ENCODE results near the gene PLEKHG4B.

PLEKHG4B gene

GRCh38 chr5:107526-107925 lies 15.6 kb downstream of the PLEKHG4B start:
- H3K4me2 ChIP-seq (ENCODE audit: insufficient read depth, low read length): no peak overlapping the region
- H3K27ac ChIP-seq (ENCODE audit: low read length): no peak overlapping the region
- H3K4me1 ChIP-seq (ENCODE audit: insufficient read depth, low read length): no peaks in the 10 kb centered on the region
- H3K9me3 ChIP-seq (ENCODE audit: insufficient read depth, low read length, severe bottlenecking): no peaks in the 10 kb centered on the region
- TF ChIP-seq CTCF (IDR thresholded peaks at IDR 0.05; ENCODE audit: borderline replicate concordance, extremely low read depth, low read length, poor library complexity, severe bottlenecking) (no peak), EZH2 (IDR thresholded peaks at IDR 0.05; ENCODE audit: borderline replicate concordance, low read depth, low read length, severe bottlenecking) (no peak)
- no peak overlapping the region for H3K9ac ChIP-seq (ENCODE audit: low read depth, low read length)
- DNase-seq (no peak), ATAC-seq (ENCODE audit: insufficient read depth, low read depth) (no peak)
- no peaks in the 10 kb centered on the region for H3K36me3 ChIP-seq (ENCODE audit: insufficient read depth, low read length)
- 0 out of 2 replicates have a peak, but pooled peaks cover 3% of the 10 kb centered on the region for H4K20me1 ChIP-seq (ENCODE audit: insufficient read depth, low read length)
- H3K27me3 ChIP-seq (ENCODE audit: insufficient read depth, low read length, poor library complexity): peaks cover 19% of the 10 kb centered on the region
- no peak overlapping the region for H3K4me3 ChIP-seq (ENCODE audit: low read depth in 1 of 2, low read length in 2 of 2)
- H3K79me2 ChIP-seq (ENCODE audit: insufficient read depth, low read length): no peaks in the 10 kb centered on the region
- H2AFZ ChIP-seq (ENCODE audit: low read depth, low read length): no peak overlapping the region

- DNase-seq (no peak), ATAC-seq (ENCODE audit: insufficient read depth, low read depth) (no peak)
- Histone ChIP-seq H4K20me1 (ENCODE audit: insufficient read depth, low read length) (0 out of 2 replicates have a peak, but pooled peaks cover 3% of the 10 kb centered on the region), H3K9me3 (ENCODE audit: insufficient read depth, low read length, severe bottlenecking) (no peaks in the 10 kb centered on the region), H3K27ac (ENCODE audit: low read length) (no peak overlapping the region), H3K4me2 (ENCODE audit: insufficient read depth, low read length) (no peak overlapping the region), H3K4me3 (ENCODE audit: low read depth in 1 of 2, low read length in 2 of 2) (no peak overlapping the region), H3K4me1 (ENCODE audit: insufficient read depth, low read length) (no peaks in the 10 kb centered on the region), H3K79me2 (ENCODE audit: insufficient read depth, low read length) (no peaks in the 10 kb centered on the region), H2AFZ (ENCODE audit: low read depth, low read length) (no peak overlapping the region), H3K36me3 (ENCODE audit: insufficient read depth, low read length) (no peaks in the 10 kb centered on the region), H3K9ac (ENCODE audit: low read depth, low read length) (no peak overlapping the region), H3K27me3 (ENCODE audit: insufficient read depth, low read length, poor library complexity) (peaks cover 9% of the 10 kb centered on the region)
- TF ChIP-seq EZH2 (IDR thresholded peaks at IDR 0.05; ENCODE audit: borderline replicate concordance, low read depth, low read length, severe bottlenecking): no peak
- no peak for TF ChIP-seq CTCF (IDR thresholded peaks at IDR 0.05; ENCODE audit: borderline replicate concordance, extremely low read depth, low read length, poor library complexity, severe bottlenecking)
Observed at GRCh38 chr5:109826-110225, 17.9 kb downstream of the PLEKHG4B start.

- H3K27me3 ChIP-seq (ENCODE audit: insufficient read depth, low read length, poor library complexity): peaks cover 3% of the 10 kb centered on the region
- DNase-seq (no peak), ATAC-seq (ENCODE audit: insufficient read depth, low read depth) (no peak)
- no peaks in the 10 kb centered on the region for H3K4me1 ChIP-seq (ENCODE audit: insufficient read depth, low read length)
- no peak overlapping the region for H2AFZ ChIP-seq (ENCODE audit: low read depth, low read length)
- no peak overlapping the region for H3K9ac ChIP-seq (ENCODE audit: low read depth, low read length)
- TF ChIP-seq EZH2 (IDR thresholded peaks at IDR 0.05; ENCODE audit: borderline replicate concordance, low read depth, low read length, severe bottlenecking): no peak
- TF ChIP-seq CTCF (IDR thresholded peaks at IDR 0.05; ENCODE audit: borderline replicate concordance, extremely low read depth, low read length, poor library complexity, severe bottlenecking): no peak
- no peak overlapping the region for H3K4me2 ChIP-seq (ENCODE audit: insufficient read depth, low read length)
- H3K4me3 ChIP-seq (ENCODE audit: low read depth in 1 of 2, low read length in 2 of 2): no peak overlapping the region
- H4K20me1 ChIP-seq (ENCODE audit: insufficient read depth, low read length): 0 out of 2 replicates have a peak, but pooled peaks cover 3% of the 10 kb centered on the region
- no peaks in the 10 kb centered on the region for H3K9me3 ChIP-seq (ENCODE audit: insufficient read depth, low read length, severe bottlenecking)
- no peaks in the 10 kb centered on the region for H3K36me3 ChIP-seq (ENCODE audit: insufficient read depth, low read length)
- no peak overlapping the region for H3K27ac ChIP-seq (ENCODE audit: low read length)
- no peaks in the 10 kb centered on the region for H3K79me2 ChIP-seq (ENCODE audit: insufficient read depth, low read length)
Observed at GRCh38 chr5:110270-110888, 18.4 kb downstream of the PLEKHG4B start.
